ENCODE data around the gene SLC38A9. TPM values are rescaled to one million over a fixed set of nuclear protein-coding genes. Genes with fewer than 3 reads are reported as not detected.

The SLC38A9 gene
- total and polyA plus RNA-seq, 2 of the 8 experiments (the other 6 are each of a cell fraction or from before 2014, with no cell fraction given) = 29.2 to 43.7 TPM

- TF ChIP-seq RNF2 (IDR thresholded peaks at IDR 0.05; ENCODE audit: borderline replicate concordance, low read depth, low read length, missing control alignments, poor library complexity, severe bottlenecking) (no peak), CBX8 (IDR thresholded peaks at IDR 0.05; ENCODE audit: borderline replicate concordance, low read depth, low read length) (no peak), JUN (IDR thresholded peaks at IDR 0.05; ENCODE audit: low read depth, low read length) (no peak), KDM1A (IDR thresholded peaks at IDR 0.05; ENCODE audit: borderline replicate concordance, low read length) (no peak), CTBP2 (IDR thresholded peaks at IDR 0.05; ENCODE audit: borderline replicate concordance, insufficient read depth, insufficient read length, low read length) (no peak), BACH1 (IDR thresholded peaks at IDR 0.05; ENCODE audit: low read length) (no peak), GTF2F1 (IDR thresholded peaks at IDR 0.05; ENCODE audit: borderline replicate concordance, low read depth, low read length) (no peak), TCF12 (IDR thresholded peaks at IDR 0.05; ENCODE audit: low read depth, low read length) (no peak), BRCA1 (IDR thresholded peaks at IDR 0.05; ENCODE audit: low read depth, low read length) (no peak), SUZ12 (IDR thresholded peaks at IDR 0.05; ENCODE audit: low read length) (no peak), SP4 (IDR thresholded peaks at IDR 0.05; ENCODE audit: low read length) (no peak), NANOG (IDR thresholded peaks at IDR 0.05; ENCODE audit: insufficient read depth, low read depth, low read length, poor library complexity, severe bottlenecking) (no peak)
- no peaks in the 10 kb centered on the region for H3K79me1 ChIP-seq (ENCODE audit: low read depth, low read length)
- no peak overlapping the region for H3K18ac ChIP-seq (ENCODE audit: extremely low read depth, low read length)
- ChIA-PET CTCF (ENCODE audit: partially characterized antibody) (interaction anchor here (0.6 to 1.3 kb wide), 4 partner anchors 34 to 82 kb away, joined by 3 to 4 read pairs (median 4); no protein-coding TSS in a partner anchor), POLR2A (ENCODE audit: partially characterized antibody) (no interaction called here)
- H4K20me1 ChIP-seq (replicated peaks in 1 of 2; ENCODE audit: control insufficient read depth in 1 of 2, insufficient read depth in 2 of 2, low read length in 2 of 2) = no peaks in the 10 kb centered on the region
- H3K9me3 ChIP-seq (ENCODE audit: insufficient read depth in 2 of 2, low read depth in 1 of 2, low read length in 1 of 2) = peaks cover 0 to 9% of the 10 kb centered on the region in 2 experiments; a peak in 2 of 4 replicates
- no peak overlapping the region for H2BK15ac ChIP-seq (ENCODE audit: low read length)
- H2BK20ac ChIP-seq (ENCODE audit: low read length) = no peak overlapping the region
- 81% methylated on average over 1 of the region's 1 CpG; no CpG with 5 or more reads in 1 of the 2 experiments for WGBS, 2 experiments (ENCODE audit: extremely low coverage in 1 of 2, insufficient coverage in 1 of 2, insufficient read length in 1 of 2, insufficient replicate concordance in 2 of 2, low coverage in 1 of 2, low lambda C conversion rate in 2 of 2, missing lambda C conversion rate in 1 of 2)
- H4K8ac ChIP-seq (ENCODE audit: extremely low read depth, insufficient read depth, low read length) = no peak overlapping the region
- peaks cover 2% of the 10 kb centered on the region; the same call in 1 of the 2 replicates for H3K23me2 ChIP-seq (ENCODE audit: low read depth, low read length)
- no peak overlapping the region for H3K9ac ChIP-seq (replicated peaks in 1 of 4; ENCODE audit: extremely low read depth in 1 of 4, low read depth in 3 of 4, low read length in 3 of 4)
- no peak overlapping the region for H2BK12ac ChIP-seq (ENCODE audit: low read depth, low read length)
- peaks cover 0 to 3% (median 0%) of the 10 kb centered on the region in 4 experiments; a peak in 1 of 7 replicates for H3K4me1 ChIP-seq (replicated peaks in 1 of 4; ENCODE audit: control insufficient read depth in 3 of 4, insufficient read depth in 4 of 4, low read length in 3 of 4)
- H3K36me3 ChIP-seq (ENCODE audit: control insufficient read depth in 2 of 4, insufficient read depth in 4 of 4, low read length in 3 of 4) = peaks cover 0 to 6% (median 0%) of the 10 kb centered on the region in 4 experiments; a peak in 1 of 8 replicates
- no peak overlapping the region for H3K56ac ChIP-seq (replicated peaks; ENCODE audit: insufficient read length, low read depth, low read length)
- FAIRE-seq (no peak), DNase-seq (ENCODE audit: low read depth in 1 of 2, low spot score in 2 of 2) (no peak)
- H3K79me2 ChIP-seq (ENCODE audit: control insufficient read depth in 1 of 2, insufficient read depth in 2 of 2, low read length in 2 of 2) = no peaks in the 10 kb centered on the region
- no peaks in the 10 kb centered on the region for H3K27me3 ChIP-seq (replicated peaks in 1 of 4; ENCODE audit: control insufficient read depth in 3 of 4, extremely low read depth in 1 of 4, insufficient read depth in 3 of 4, low read length in 3 of 4)
- no peak overlapping the region for H2BK120ac ChIP-seq (replicated peaks; ENCODE audit: low read depth, low read length)
- H2AFZ ChIP-seq (ENCODE audit: low read length) = no peak overlapping the region
- H3K14ac ChIP-seq (ENCODE audit: insufficient read length) = no peak overlapping the region
- no peak overlapping the region for H4K5ac ChIP-seq (ENCODE audit: insufficient read length, low read depth, low read length)
- H4K91ac ChIP-seq (replicated peaks; ENCODE audit: insufficient read length, low read length) = no peak overlapping the region
- H3K27ac ChIP-seq (ENCODE audit: low read depth, low read length) = no peak overlapping the region
- H3K4me3 ChIP-seq (ENCODE audit: extremely low read depth in 1 of 4, insufficient read depth in 2 of 4, low read depth in 3 of 4, low read length in 4 of 4) = no peak overlapping the region
- H2BK5ac ChIP-seq (ENCODE audit: low read depth, low read length) = no peak overlapping the region
- H2AK5ac ChIP-seq (ENCODE audit: low read depth, low read length) = no peak overlapping the region
- no peak overlapping the region for H3K23ac ChIP-seq (ENCODE audit: insufficient read length)
- no peak overlapping the region for H3K4me2 ChIP-seq (ENCODE audit: insufficient read depth in 1 of 2, low read depth in 2 of 2, low read length in 2 of 2)
- no peak overlapping the region for H3K4ac ChIP-seq (replicated peaks; ENCODE audit: insufficient read length, low read depth, low read length)
Measured at GRCh38 chr5:55609413-55609812, 102.7 kb downstream of the SLC38A9 start.

All from H1 (cell line).